Fibroblast of lung (primary cell): Measurements from ENCODE around the gene ANO6. TPM values are rescaled to one million over a fixed set of nuclear protein-coding genes. Genes with fewer than 3 reads are reported as not detected.

Experiments used
- DNase-seq, 2 donors: peaks; one replicate each; pipeline versions ENCODE4 v3.0.0 to v3.0.0-alpha.2; 2010; ENCODE audit warnings: low read depth in 2 of 2
- H2AFZ ChIP-seq: 2 replicates; pipeline ENCODE4 v1.5.1; 2012; ENCODE audit warnings: low read length, control low read depth, inconsistent platforms
- H3K27ac ChIP-seq: 2 replicates; pipeline ENCODE4 v1.5.1; 2011; ENCODE audit warnings: low read length, control low read depth; ENCODE audit not compliant: insufficient read depth
- H3K27me3 ChIP-seq: 2 replicates; pipeline ENCODE4 v1.5.1; 2011; ENCODE audit warnings: mild to moderate bottlenecking, low read length; ENCODE audit not compliant: control insufficient read depth, insufficient read depth
- H3K36me3 ChIP-seq: 2 replicates; pipeline ENCODE4 v1.5.1; 2011; ENCODE audit warnings: low read length; ENCODE audit not compliant: control insufficient read depth, insufficient read depth
- H3K4me1 ChIP-seq: 2 replicates; pipeline ENCODE4 v1.5.1; 2011; ENCODE audit warnings: low read length; ENCODE audit not compliant: control insufficient read depth, insufficient read depth; ENCODE audit errors: extremely low read depth
- H3K4me2 ChIP-seq: 2 replicates; pipeline ENCODE4 v1.5.1; 2011; ENCODE audit warnings: low read length, control low read depth; ENCODE audit not compliant: insufficient read depth; ENCODE audit errors: extremely low read depth
- H3K4me3 ChIP-seq, 4 experiments: fragments of 200-600 bp in 1 of 4; sonication (generic) in 1 of 4; replicated peaks in 1 of 4; 2 replicates each; pipeline ENCODE4 v1.5.1; 2011 to 2016; ENCODE audit warnings: low read length in 4 of 4, low read depth in 3 of 4, mild to moderate bottlenecking in 3 of 4, control low read depth in 2 of 4, inconsistent platforms in 1 of 4, mixed read lengths in 1 of 4; ENCODE audit not compliant: insufficient read depth in 1 of 4; ENCODE audit errors: control extremely low read depth in 1 of 4
- H3K79me2 ChIP-seq: 2 replicates; pipeline ENCODE4 v1.5.1; 2012; ENCODE audit warnings: mild to moderate bottlenecking, low read length, inconsistent platforms; ENCODE audit not compliant: control insufficient read depth, insufficient read depth
- H3K9ac ChIP-seq: 2 replicates; pipeline ENCODE4 v1.5.1; 2011; ENCODE audit warnings: mild to moderate bottlenecking, low read length, control low read depth; ENCODE audit not compliant: insufficient read depth
- H3K9me3 ChIP-seq: 2 replicates; pipeline ENCODE4 v1.5.1; 2012; ENCODE audit warnings: low read depth, low read length; ENCODE audit not compliant: control insufficient read depth, insufficient read depth
- H4K20me1 ChIP-seq: 2 replicates; pipeline ENCODE4 v1.5.1; 2011; ENCODE audit warnings: low read length; ENCODE audit not compliant: control insufficient read depth, insufficient read depth; ENCODE audit errors: extremely low read depth
- EZH2 ChIP-seq: IDR thresholded peaks from 2 replicates; pipeline ENCODE4 v1.5.1; 2012; ENCODE audit warnings: low read length, control low read depth, mild to moderate bottlenecking; ENCODE audit errors: missing control alignments
- polyA minus RNA-seq: library from RNA; depleted of rRNA, polyadenylated mRNA; stranded (reverse); fragments of >200 nt; gene quantifications from 2 replicates; pipeline ENCODE4 v1.2.3, GENCODE V29; 2011; ENCODE audit warnings: low replicate concordance
- polyA plus RNA-seq, 2 donors: library from polyadenylated mRNA; depleted of rRNA in 1 of 2; stranded (reverse) in 1 of 2; unstranded in 1 of 2; fragments of >200 nt; gene quantifications; 2 replicates each; pipeline ENCODE4 v1.2.1, GENCODE V29; 2011 to 2012; ENCODE audit warnings: missing spikeins in 1 of 2
- total RNA-seq: library from RNA; depleted of rRNA; stranded (reverse); fragments of >200 nt; gene quantifications from 2 replicates; pipeline ENCODE4 v1.2.1, GENCODE V29; 2014
- TF ChIP-seq, protein P1 (sequence below), 2 donors: IDR thresholded peaks in 1 of 2; conservative IDR thresholded peaks in 1 of 2; 1 replicate in 1 of 2; 2 replicates in 1 of 2; pipeline ENCODE4 v1.5.1; 2011 to 2012; ENCODE audit warnings: low read length in 2 of 2, control low read depth in 1 of 2, inconsistent platforms in 1 of 2, low read depth in 1 of 2, mild to moderate bottlenecking in 1 of 2

ANO6 gene, protein sequence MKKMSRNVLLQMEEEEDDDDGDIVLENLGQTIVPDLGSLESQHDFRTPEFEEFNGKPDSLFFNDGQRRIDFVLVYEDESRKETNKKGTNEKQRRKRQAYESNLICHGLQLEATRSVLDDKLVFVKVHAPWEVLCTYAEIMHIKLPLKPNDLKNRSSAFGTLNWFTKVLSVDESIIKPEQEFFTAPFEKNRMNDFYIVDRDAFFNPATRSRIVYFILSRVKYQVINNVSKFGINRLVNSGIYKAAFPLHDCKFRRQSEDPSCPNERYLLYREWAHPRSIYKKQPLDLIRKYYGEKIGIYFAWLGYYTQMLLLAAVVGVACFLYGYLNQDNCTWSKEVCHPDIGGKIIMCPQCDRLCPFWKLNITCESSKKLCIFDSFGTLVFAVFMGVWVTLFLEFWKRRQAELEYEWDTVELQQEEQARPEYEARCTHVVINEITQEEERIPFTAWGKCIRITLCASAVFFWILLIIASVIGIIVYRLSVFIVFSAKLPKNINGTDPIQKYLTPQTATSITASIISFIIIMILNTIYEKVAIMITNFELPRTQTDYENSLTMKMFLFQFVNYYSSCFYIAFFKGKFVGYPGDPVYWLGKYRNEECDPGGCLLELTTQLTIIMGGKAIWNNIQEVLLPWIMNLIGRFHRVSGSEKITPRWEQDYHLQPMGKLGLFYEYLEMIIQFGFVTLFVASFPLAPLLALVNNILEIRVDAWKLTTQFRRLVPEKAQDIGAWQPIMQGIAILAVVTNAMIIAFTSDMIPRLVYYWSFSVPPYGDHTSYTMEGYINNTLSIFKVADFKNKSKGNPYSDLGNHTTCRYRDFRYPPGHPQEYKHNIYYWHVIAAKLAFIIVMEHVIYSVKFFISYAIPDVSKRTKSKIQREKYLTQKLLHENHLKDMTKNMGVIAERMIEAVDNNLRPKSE
- total RNA-seq (57.5 and 59.1 TPM in 2 replicates), polyA plus RNA-seq (40.5 and 69.1 TPM in 2 replicates), polyA minus RNA-seq (18.5 and 20.5 TPM in 2 replicates)
- polyA plus RNA-seq (2012): 24.7 and 43.5 TPM in 2 replicates

DNA sequence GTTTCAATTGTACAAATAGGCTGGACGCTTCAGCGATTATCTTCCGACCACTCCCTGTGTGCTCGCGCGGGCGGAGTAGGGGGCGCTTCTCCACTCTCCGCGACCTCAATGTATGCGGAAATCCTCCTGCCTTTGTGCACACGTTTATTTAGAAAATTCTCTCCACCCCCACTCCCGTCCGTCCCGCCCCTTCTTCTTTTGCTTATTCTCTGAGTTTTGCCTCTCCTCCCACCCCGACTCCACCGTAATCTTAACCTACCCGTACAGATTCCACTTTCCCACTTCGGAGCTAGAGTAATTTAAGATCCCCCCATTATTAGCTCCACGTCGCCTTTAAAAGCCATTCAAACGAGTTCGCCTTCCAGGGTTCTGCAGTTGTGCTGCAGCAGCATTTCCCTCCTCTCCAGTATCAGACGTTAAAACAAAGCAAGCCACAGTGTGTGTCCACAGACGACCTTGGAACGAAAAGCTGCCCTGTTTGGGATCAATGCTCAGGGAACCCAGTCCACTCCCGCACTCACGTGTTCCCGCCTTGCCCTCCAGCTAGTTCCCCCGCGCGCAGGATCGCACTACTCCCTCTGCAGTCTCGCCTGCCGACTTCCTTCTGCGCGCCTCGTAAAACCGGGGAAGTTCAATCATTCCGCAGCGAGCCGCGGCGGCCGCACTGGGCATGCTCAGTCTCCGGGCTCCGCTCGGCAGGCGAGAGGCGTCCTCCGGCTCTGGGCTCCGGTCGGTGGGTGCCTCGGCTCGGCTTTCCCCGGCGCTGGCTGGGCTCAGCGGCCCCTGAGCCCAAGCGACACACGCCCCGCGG is at the start of gene ANO6:
ANO6 (plus strand) TSS at position 677 of the 811 bp plus-strand sequence. CDS start 227 bp downstream, outside the sequence.
- Histone ChIP-seq H3K27ac (peak within 1 kb of the TSS; percentile 92), H2AFZ (peak within 1 kb of the TSS; percentile 83), H3K9me3 (no peaks in the 10 kb centered on the region), H4K20me1 (no peaks in the 10 kb centered on the region), H3K9ac (peak within 1 kb of the TSS; percentile 88), H3K4me2 (peak within 1 kb of the TSS; percentile 87), H3K79me2 (peaks cover 44% of the 10 kb centered on the region), H3K4me1 (no peaks in the 10 kb centered on the region), H3K4me3 (peak within 1 kb of the TSS; percentile 63 to 95 (median 86)), H3K36me3 (no peaks in the 10 kb centered on the region), H3K27me3 (no peaks in the 10 kb centered on the region)
- DNase-seq: peak; percentile 88 to 89
- TF ChIP-seq, protein P1, sequence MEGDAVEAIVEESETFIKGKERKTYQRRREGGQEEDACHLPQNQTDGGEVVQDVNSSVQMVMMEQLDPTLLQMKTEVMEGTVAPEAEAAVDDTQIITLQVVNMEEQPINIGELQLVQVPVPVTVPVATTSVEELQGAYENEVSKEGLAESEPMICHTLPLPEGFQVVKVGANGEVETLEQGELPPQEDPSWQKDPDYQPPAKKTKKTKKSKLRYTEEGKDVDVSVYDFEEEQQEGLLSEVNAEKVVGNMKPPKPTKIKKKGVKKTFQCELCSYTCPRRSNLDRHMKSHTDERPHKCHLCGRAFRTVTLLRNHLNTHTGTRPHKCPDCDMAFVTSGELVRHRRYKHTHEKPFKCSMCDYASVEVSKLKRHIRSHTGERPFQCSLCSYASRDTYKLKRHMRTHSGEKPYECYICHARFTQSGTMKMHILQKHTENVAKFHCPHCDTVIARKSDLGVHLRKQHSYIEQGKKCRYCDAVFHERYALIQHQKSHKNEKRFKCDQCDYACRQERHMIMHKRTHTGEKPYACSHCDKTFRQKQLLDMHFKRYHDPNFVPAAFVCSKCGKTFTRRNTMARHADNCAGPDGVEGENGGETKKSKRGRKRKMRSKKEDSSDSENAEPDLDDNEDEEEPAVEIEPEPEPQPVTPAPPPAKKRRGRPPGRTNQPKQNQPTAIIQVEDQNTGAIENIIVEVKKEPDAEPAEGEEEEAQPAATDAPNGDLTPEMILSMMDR (conservative IDR thresholded peaks at IDR 0.05 in 1 of 2, IDR thresholded peaks at IDR 0.05 in 1 of 2; ENCODE audit: low read depth in 1 of 2, low read length in 2 of 2): peak; percentile 8 to 40
- TF ChIP-seq EZH2: no peak

DNA sequence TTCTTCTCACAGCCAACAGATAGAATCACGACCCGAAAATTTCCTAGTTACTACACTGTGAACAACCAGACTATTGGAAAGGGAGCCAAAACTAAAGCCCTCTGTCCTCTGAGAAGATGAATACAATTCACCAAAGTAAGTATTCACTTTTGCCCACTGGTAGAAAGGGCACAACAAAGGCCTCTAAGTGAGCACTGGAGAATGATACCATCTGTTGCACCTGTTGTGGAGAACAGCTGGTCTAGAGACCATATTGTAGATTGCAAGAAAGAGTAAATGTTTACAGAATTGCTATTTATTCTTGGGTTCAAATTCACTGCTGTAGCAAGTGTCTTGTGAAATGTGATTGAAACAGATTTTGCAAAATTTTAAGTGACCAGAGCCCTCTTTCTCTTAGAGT is 46.9 kb upstream of the ANO6 start:
- Histone ChIP-seq H3K4me3 (no peak overlapping the region), H3K36me3 (no peaks in the 10 kb centered on the region), H3K27ac (no peak overlapping the region), H3K4me2 (no peak overlapping the region), H4K20me1 (no peaks in the 10 kb centered on the region), H3K27me3 (no peaks in the 10 kb centered on the region), H3K9me3 (no peaks in the 10 kb centered on the region), H3K79me2 (no peaks in the 10 kb centered on the region), H3K4me1 (no peaks in the 10 kb centered on the region), H3K9ac (no peak overlapping the region), H2AFZ (no peak overlapping the region)
- no peak for DNase-seq
- TF ChIP-seq, protein P1 (conservative IDR thresholded peaks at IDR 0.05 in 1 of 2, IDR thresholded peaks at IDR 0.05 in 1 of 2; ENCODE audit: low read depth in 1 of 2, low read length in 2 of 2): no peak
- no peak for TF ChIP-seq EZH2
